OCI-LY3 (cell line): ENCODE data around the gene COL27A1.

ENCODE experiments used
- H2AFZ ChIP-seq: fragments of 200-600, 300-600 bp; shearing (Covaris generic); 2 replicates; pipeline ENCODE4 v1.6.0; 2014; ENCODE audit warnings: antibody characterized with exemption, low read depth, low read length
- H3K27ac ChIP-seq: fragments of 200-600, 300-600 bp; sonication (generic); 2 replicates; pipeline ENCODE4 v1.5.1; 2014; ENCODE audit warnings: mild to moderate bottlenecking, low read length, moderate library complexity, mixed read lengths
- H3K27me3 ChIP-seq: fragments of 200-600, 300-600 bp; sonication (generic); 2 replicates; pipeline ENCODE4 v1.6.1; 2014; ENCODE audit warnings: low read depth, low read length, mixed read lengths
- H3K36me3 ChIP-seq: fragments of 200-600, 300-600 bp; sonication (generic); replicated peaks from 2 replicates; pipeline ENCODE3; 2014; ENCODE audit warnings: low read depth, low read length, mixed read lengths
- H3K4me1 ChIP-seq: fragments of 300-600, 200-600 bp; sonication (generic); 2 replicates; pipeline ENCODE4 v1.6.1; 2014; ENCODE audit warnings: low read length, mixed read lengths
- H3K4me2 ChIP-seq: fragments of 200-600, 300-600 bp; sonication (generic); 2 replicates; pipeline ENCODE4 v1.6.1; 2014; ENCODE audit warnings: low read length, mixed read lengths
- H3K4me3 ChIP-seq: fragments of 300-600, 200-600 bp; sonication (generic); 2 replicates; pipeline ENCODE4 v1.5.1; 2014; ENCODE audit warnings: antibody characterized with exemption, mild to moderate bottlenecking, low read length, moderate library complexity
- H3K79me2 ChIP-seq: fragments of 300-600, 200-600 bp; shearing (Covaris generic); 2 replicates; pipeline ENCODE4 v1.6.1; 2014; ENCODE audit warnings: mild to moderate bottlenecking, low read length, mixed read lengths
- H3K9ac ChIP-seq: fragments of 300-600, 200-600 bp; shearing (Covaris generic); 2 replicates; pipeline ENCODE4 v1.6.0; 2014; ENCODE audit warnings: mild to moderate bottlenecking, low read length, moderate library complexity
- H3K9me3 ChIP-seq: fragments of 200-600, 300-600 bp; shearing (Covaris generic); 2 replicates; pipeline ENCODE4 v1.6.1; 2014; ENCODE audit warnings: low read length, mixed read lengths; ENCODE audit not compliant: insufficient read depth
- H4K20me1 ChIP-seq: fragments of 200-600, 300-600 bp; sonication (generic); 2 replicates; pipeline ENCODE4 v1.6.1; 2016; ENCODE audit warnings: low read length, mixed read lengths; ENCODE audit not compliant: insufficient read depth
- EZH2phosphoT487 ChIP-seq: fragments of 200-600 bp; shearing (Covaris generic); IDR thresholded peaks from 2 replicates; pipeline ENCODE4 v1.6.1; 2018; ENCODE audit warnings: antibody characterized with exemption, mixed run types, low read depth
- TF ChIP-seq, protein P1 (sequence below): fragments of 200-600, 300-600 bp; sonication (generic); IDR thresholded peaks from 2 replicates; pipeline ENCODE4 v1.5.1; 2014; ENCODE audit warnings: antibody characterized with exemption, low read length, low read depth

Gene COL27A1

GRCh38 chr9:114238891-114239875, 83.8 kb downstream of the COL27A1 start:
- Histone ChIP-seq H3K27me3 (peaks cover 7% of the 10 kb centered on the region), H3K4me3 (no peak overlapping the region), H3K9me3 (no peaks in the 10 kb centered on the region), H3K4me2 (no peak overlapping the region), H2AFZ (no peak overlapping the region), H3K9ac (no peak overlapping the region), H3K79me2 (no peaks in the 10 kb centered on the region), H4K20me1 (no peaks in the 10 kb centered on the region; the same call in 1 of the 2 replicates), H3K27ac (no peak overlapping the region), H3K36me3 (no peaks in the 10 kb centered on the region), H3K4me1 (no peaks in the 10 kb centered on the region)
- TF ChIP-seq EZH2phosphoT487 = no peak
- TF ChIP-seq, protein P1, sequence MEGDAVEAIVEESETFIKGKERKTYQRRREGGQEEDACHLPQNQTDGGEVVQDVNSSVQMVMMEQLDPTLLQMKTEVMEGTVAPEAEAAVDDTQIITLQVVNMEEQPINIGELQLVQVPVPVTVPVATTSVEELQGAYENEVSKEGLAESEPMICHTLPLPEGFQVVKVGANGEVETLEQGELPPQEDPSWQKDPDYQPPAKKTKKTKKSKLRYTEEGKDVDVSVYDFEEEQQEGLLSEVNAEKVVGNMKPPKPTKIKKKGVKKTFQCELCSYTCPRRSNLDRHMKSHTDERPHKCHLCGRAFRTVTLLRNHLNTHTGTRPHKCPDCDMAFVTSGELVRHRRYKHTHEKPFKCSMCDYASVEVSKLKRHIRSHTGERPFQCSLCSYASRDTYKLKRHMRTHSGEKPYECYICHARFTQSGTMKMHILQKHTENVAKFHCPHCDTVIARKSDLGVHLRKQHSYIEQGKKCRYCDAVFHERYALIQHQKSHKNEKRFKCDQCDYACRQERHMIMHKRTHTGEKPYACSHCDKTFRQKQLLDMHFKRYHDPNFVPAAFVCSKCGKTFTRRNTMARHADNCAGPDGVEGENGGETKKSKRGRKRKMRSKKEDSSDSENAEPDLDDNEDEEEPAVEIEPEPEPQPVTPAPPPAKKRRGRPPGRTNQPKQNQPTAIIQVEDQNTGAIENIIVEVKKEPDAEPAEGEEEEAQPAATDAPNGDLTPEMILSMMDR = no peak

DNA sequence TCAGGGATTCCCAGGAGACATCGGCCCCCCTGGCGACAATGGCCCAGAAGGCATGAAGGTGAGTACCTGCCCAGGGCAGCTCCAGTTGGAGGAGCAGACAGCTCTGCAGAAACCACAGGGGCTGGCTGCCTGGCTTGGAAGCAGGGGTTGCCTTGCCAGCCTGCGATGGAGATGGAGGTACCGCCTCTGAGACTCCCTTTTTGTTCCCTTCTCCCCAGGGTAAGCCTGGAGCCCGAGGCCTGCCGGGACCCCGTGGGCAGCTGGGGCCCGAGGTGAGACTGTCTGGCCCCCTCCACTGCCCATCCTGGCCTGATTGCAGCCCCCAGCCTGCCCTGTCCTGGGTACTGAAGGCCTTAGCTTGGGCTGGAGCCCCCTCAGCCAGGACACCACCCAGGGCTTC, 84.9 kb downstream of the COL27A1 start:
- Histone ChIP-seq H3K79me2 (no peaks in the 10 kb centered on the region), H3K36me3 (no peaks in the 10 kb centered on the region), H2AFZ (no peak overlapping the region), H3K27me3 (peaks cover 7% of the 10 kb centered on the region), H3K4me3 (no peak overlapping the region), H3K4me1 (no peaks in the 10 kb centered on the region), H3K9ac (no peak overlapping the region), H3K9me3 (no peaks in the 10 kb centered on the region), H3K27ac (no peak overlapping the region), H3K4me2 (no peak overlapping the region), H4K20me1 (no peaks in the 10 kb centered on the region; the same call in 1 of the 2 replicates)
- no peak for TF ChIP-seq EZH2phosphoT487
- TF ChIP-seq, protein P1 = no peak

DNA sequence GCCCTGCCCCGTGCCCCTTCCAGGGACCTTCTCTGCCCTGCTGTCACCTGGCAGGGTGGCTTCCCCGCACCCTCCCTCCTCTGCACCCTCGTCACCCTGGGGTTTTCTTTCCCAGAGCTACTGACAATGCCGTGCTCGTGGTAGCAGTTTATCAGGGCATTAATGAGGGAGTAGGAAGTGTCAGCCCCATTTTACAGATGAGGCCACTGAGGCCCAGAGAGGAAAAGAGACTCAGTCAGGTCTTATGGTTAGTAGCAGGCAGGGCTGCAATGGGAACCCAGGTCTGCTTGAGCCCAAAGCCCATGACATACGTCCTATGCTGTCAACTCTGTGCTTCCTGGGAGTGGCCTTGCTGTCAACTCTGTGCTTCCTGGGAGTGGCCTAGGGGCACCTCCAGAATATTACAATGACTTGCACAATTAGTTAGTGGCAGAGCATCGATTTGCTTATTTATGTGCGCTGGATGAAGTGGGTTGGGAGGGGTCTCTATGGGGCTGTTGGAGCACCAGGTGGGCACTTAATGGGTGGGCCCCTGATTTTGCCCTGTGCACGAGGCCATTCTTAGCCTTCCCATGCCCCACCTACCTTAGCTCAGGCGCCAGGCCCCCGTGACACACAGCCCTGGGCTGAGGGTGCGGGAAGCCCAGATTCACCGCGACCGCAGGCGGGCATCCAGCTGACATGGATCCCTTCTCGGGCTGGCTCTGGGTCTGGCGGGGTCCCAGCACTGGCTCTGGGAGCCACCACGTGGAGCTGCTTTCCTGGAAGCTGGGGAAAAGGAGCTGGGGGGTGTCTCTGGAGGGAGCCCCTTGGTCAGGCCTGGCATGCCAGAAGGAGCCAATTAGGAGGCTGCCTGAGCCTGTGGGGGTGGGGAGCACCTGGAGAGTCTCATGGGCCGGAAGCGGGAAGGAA, 85.6 kb downstream of the COL27A1 start:
- TF ChIP-seq, protein P1 = no peak
- no peak for TF ChIP-seq EZH2phosphoT487
- H3K9ac ChIP-seq = no peak overlapping the region
- no peaks in the 10 kb centered on the region; the same call in 1 of the 2 replicates for H4K20me1 ChIP-seq
- H3K36me3 ChIP-seq = no peaks in the 10 kb centered on the region
- H3K79me2 ChIP-seq = no peaks in the 10 kb centered on the region
- H3K9me3 ChIP-seq = no peaks in the 10 kb centered on the region
- H3K4me3 ChIP-seq = no peak overlapping the region
- no peak overlapping the region for H2AFZ ChIP-seq
- H3K4me1 ChIP-seq = no peaks in the 10 kb centered on the region
- H3K4me2 ChIP-seq = no peak overlapping the region
- H3K27ac ChIP-seq = no peak overlapping the region
- H3K27me3 ChIP-seq = peaks cover 7% of the 10 kb centered on the region
